Progenitor cell of endocrine pancreas (in vitro differentiated cells): ENCODE data around the gene SLC12A9. TPM values are rescaled to one million over a fixed set of nuclear protein-coding genes. Genes with fewer than 3 reads are reported as not detected.
A peak's percentile ranks its signal among the peaks of the same experiment; 100 is the strongest.
"Not testable (repeated sequence)": the region's sequence is repeated elsewhere in the genome, so short reads cannot be mapped to it uniquely, and the experiment has no call there.

ENCODE experiments used
- DNase-seq: peaks from one replicate; pipeline ENCODE4 v3.0.0; 2021; ENCODE audit warnings: low spot score; ENCODE audit not compliant: unreplicated experiment
- H3K27ac Mint-ChIP-seq: 2 replicates; pipeline ENCODE4 v1.8.0; 2021; ENCODE audit warnings: mild to moderate bottlenecking, moderate library complexity, mixed read lengths
- H3K27me3 Mint-ChIP-seq: 2 replicates; pipeline ENCODE4 v1.8.0; 2021; ENCODE audit warnings: mixed read lengths
- H3K36me3 Mint-ChIP-seq: 2 replicates; pipeline ENCODE4 v1.8.0; 2022; ENCODE audit warnings: mixed read lengths; ENCODE audit not compliant: insufficient read depth
- H3K4me1 Mint-ChIP-seq: 2 replicates; pipeline ENCODE4 v1.8.0; 2021; ENCODE audit warnings: low read depth, mixed read lengths
- H3K4me3 Mint-ChIP-seq: 2 replicates; pipeline ENCODE4 v1.8.0; 2021; ENCODE audit warnings: low read depth, mild to moderate bottlenecking, moderate library complexity, mixed read lengths
- H3K9me3 Mint-ChIP-seq: 2 replicates; pipeline ENCODE4 v1.8.0; 2021; ENCODE audit warnings: low read depth, mixed read lengths
- total RNA-seq: library from RNA; stranded (reverse); gene quantifications from 2 replicates; pipeline ENCODE4 v1.2.1, GENCODE V29; 2021
- TF ChIP-seq, protein P1 (sequence below): fragments of 200-600 bp; sonication (generic); IDR thresholded peaks from one replicate; pipeline ENCODE4 v1.5.0; 2021; ENCODE audit warnings: antibody characterized with exemption, mild to moderate bottlenecking; ENCODE audit not compliant: unreplicated experiment

Gene SLC12A9
- total RNA-seq, 1 donor from 2014 or later, result 62.6 TPM

DNA sequence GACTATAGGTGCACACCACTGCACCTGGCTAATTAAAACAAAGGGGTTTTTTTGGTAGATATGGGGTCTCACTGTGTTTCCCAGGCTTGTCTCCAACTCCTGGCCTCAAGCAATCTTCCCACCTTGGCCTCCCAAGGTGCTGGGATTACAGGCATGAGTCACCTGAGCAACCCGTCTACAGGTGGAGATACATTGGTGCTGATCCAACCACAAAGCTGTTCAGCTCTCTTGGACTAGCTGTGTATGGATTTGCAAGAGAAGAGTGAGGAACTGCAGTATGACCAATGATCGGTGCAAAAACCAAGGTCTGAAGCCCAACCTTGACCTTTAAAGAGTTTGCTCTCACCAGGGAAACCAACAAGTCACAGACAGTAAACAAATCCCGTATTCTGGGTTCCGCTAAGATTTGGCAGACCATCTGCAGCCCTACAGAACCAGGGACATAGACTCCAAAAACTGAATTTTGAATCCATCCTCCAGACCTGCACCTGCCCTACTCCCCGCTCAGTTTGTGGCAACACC is 44.1 kb upstream of the SLC12A9 start:
- Mint-ChIP-seq H3K4me3 (no peak overlapping the region), H3K4me1 (peaks cover 9% of the 10 kb centered on the region), H3K9me3 (no peaks in the 10 kb centered on the region), H3K27me3 (no peaks in the 10 kb centered on the region), H3K36me3 (peaks cover 42% of the 10 kb centered on the region), H3K27ac (peak overlapping the region; percentile 67)
- no peak for DNase-seq
- TF ChIP-seq, protein P1, sequence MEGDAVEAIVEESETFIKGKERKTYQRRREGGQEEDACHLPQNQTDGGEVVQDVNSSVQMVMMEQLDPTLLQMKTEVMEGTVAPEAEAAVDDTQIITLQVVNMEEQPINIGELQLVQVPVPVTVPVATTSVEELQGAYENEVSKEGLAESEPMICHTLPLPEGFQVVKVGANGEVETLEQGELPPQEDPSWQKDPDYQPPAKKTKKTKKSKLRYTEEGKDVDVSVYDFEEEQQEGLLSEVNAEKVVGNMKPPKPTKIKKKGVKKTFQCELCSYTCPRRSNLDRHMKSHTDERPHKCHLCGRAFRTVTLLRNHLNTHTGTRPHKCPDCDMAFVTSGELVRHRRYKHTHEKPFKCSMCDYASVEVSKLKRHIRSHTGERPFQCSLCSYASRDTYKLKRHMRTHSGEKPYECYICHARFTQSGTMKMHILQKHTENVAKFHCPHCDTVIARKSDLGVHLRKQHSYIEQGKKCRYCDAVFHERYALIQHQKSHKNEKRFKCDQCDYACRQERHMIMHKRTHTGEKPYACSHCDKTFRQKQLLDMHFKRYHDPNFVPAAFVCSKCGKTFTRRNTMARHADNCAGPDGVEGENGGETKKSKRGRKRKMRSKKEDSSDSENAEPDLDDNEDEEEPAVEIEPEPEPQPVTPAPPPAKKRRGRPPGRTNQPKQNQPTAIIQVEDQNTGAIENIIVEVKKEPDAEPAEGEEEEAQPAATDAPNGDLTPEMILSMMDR, result no peak

- H3K27ac Mint-ChIP-seq, result no peak overlapping the region
- H3K27me3 Mint-ChIP-seq, result no peaks in the 10 kb centered on the region
- H3K4me1 Mint-ChIP-seq, result no peaks in the 10 kb centered on the region
- no peak for DNase-seq
- TF ChIP-seq, protein P1, result no peak
- peaks cover 42% of the 10 kb centered on the region for H3K36me3 Mint-ChIP-seq
- H3K9me3 Mint-ChIP-seq, result no peaks in the 10 kb centered on the region
- H3K4me3 Mint-ChIP-seq, result no peak overlapping the region
Observed at GRCh38 chr7:100811480-100811879, 41.0 kb upstream of the SLC12A9 start.

DNA sequence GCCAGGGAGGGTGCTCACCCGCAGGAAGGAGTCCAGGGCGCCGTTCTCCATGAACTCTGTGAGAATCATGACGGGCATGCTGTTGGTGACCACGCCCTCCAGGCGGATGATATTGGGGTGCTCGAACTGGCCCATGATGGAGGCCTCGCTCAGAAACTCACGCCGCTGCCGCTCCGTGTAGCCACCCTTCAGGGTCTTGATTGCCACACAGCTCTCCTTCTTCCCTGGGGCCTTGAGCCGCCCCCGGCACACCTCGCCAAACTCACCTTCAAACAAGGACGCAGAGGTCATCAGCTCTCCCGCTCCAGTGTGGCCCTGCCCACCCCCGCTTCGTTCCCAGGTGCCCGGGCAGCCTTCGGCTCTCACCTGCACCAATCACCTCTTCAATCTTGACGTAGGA is 39.8 kb upstream of the SLC12A9 start:
- Mint-ChIP-seq H3K4me1 (no peaks in the 10 kb centered on the region), H3K9me3 (no peaks in the 10 kb centered on the region), H3K27ac (no peak overlapping the region), H3K27me3 (no peaks in the 10 kb centered on the region), H3K36me3 (peaks cover 42% of the 10 kb centered on the region), H3K4me3 (no peak overlapping the region)
- no peak for DNase-seq
- TF ChIP-seq, protein P1, result no peak

GRCh38 chr7:100816515-100816914 is 36.0 kb upstream of the SLC12A9 start:
- peaks cover 41% of the 10 kb centered on the region for H3K36me3 Mint-ChIP-seq
- H3K9me3 Mint-ChIP-seq, DNase-seq: not testable (repeated sequence)

DNA sequence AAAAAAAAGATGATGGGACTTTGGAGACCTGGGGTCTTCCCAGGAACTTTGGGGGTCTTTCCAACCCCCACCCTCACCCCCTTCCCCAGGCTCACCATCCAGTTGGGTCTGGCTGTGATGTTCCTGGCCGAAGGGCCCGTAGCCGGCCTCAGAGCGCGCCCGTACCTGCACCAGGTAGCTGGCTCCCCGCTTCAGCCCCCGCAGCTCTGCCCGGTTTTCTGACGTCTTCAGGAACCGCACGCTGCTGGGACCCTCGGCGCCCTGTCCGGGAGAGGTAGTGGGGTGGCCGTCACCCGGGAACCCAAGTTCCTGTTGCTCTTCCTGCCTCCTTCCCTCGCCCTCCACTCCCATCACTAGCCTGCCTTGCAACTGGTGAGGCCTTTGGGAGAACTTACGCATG is 35.4 kb upstream of the SLC12A9 start:
- no peaks in the 10 kb centered on the region for H3K4me1 Mint-ChIP-seq

More at GRCh38 chr7:100816515-100816914, 36.0 kb upstream of the SLC12A9 start:
- H3K27ac Mint-ChIP-seq, H3K4me1 Mint-ChIP-seq, H3K4me3 Mint-ChIP-seq, H3K27me3 Mint-ChIP-seq: not testable (repeated sequence)

GRCh38 chr7:100818366-100818765 is 34.1 kb upstream of the SLC12A9 start:
- H3K27me3 Mint-ChIP-seq, result no peaks in the 10 kb centered on the region
- TF ChIP-seq, protein P1, result no peak
- no peaks in the 10 kb centered on the region for H3K4me1 Mint-ChIP-seq
- H3K36me3 Mint-ChIP-seq, result peaks cover 39% of the 10 kb centered on the region
- no peak for DNase-seq
- H3K4me3 Mint-ChIP-seq, result no peak overlapping the region
- no peaks in the 10 kb centered on the region for H3K9me3 Mint-ChIP-seq
- no peak overlapping the region for H3K27ac Mint-ChIP-seq

More for the DNA sequence above, 35.4 kb upstream of the SLC12A9 start:
- H3K27ac Mint-ChIP-seq, result no peak overlapping the region
- TF ChIP-seq, protein P1, result no peak
- no peak overlapping the region for H3K4me3 Mint-ChIP-seq
- no peaks in the 10 kb centered on the region for H3K27me3 Mint-ChIP-seq
- no peak for DNase-seq
- H3K9me3 Mint-ChIP-seq, result no peaks in the 10 kb centered on the region
- H3K36me3 Mint-ChIP-seq, result peaks cover 40% of the 10 kb centered on the region
